Stimulated activated CD8-positive, alpha-beta memory T cell treated with anti-CD3 and anti-CD28 coated beads, Interleukin-7, amount 100 ng/mL, for 24 hours (primary cell): ENCODE results near the gene SMAD3.

ENCODE experiments used
- DNase-seq: peaks from one replicate; pipeline ENCODE4 v3.0.0-alpha.2; 2020; ENCODE audit warnings: low read depth

Gene SMAD3

DNA sequence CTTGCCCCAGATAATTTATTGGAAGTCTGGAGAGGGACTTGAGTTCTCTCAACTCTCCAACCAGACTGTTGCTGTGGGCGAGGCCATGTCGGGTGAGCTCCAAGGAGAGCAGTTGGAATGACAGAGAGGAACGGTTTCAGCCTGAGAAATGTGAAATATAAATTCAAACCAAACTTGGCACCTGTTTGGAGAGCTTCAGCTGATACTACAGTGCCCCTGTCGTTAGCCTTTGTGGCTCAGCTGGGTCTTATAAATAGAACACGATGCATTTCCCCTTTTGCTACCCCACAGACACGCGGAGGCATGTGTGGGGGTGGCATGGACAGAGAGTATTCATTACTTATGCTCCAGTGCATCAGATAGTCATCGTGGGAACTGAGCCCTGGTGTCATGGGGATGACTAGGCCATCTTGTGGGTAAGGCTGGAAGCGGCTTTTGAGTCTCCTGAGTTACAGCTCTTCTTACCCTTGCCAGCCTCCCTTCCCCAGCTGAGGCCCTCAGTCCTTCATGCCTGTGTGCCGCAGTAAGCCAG, 15.6 kb downstream of the SMAD3 start:
- no peak for DNase-seq

DNA sequence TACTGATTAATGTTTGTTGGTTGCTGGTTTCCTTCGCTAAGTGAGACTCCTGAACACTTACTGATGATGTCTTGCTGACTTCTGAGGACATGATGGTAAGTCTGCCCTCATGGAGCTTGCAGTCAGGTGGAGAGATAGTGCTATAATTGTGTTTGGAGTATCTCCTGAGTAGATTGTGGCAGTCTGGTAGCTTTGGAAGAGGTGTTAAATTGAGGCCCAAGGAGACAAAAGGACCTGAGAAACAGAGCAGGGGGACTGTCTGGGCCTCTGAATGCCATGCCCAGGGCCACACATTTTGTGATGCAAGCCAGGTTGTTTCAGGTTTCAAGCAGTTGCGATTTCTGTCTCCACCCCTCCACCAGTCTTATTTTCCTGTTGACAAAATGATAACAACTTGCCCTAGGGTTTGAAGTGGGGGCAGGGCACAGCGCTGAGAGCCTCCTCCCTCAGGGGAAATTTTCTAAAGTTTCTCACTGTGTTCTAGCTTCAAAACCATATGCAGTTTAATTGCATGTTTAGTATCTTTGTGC, 16.7 kb downstream of the SMAD3 start:
- no peak for DNase-seq

DNA sequence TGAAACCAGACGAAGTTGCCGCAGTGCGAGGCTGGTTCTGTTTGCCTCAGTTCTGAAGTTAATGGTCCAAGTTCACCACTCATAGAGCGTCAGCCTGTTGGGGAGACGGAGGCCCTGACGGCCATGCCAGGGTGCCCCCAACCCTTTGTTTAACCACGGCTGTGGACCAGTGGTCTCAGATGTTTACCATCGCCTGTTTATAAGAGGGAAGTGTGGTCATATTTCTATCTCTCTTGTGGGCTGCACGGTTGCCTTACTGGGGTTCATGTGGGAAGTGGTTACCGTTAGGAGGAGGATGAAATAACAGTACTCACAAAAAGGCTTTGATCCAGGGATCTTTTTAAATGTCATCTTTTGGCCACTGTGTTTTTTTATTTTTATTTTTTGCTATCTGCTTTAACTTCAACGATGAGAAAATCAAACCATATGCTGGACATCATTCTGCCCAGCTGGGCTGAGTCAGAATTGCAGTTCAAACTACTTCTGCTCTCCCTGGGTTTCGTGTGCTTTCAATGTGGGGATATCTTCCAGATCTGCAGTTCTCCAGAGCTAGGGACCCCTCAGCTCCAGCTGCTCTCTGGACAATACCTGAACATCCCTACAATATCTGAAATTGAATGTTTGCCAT, 17.8 kb downstream of the SMAD3 start:
- no peak for DNase-seq

DNA sequence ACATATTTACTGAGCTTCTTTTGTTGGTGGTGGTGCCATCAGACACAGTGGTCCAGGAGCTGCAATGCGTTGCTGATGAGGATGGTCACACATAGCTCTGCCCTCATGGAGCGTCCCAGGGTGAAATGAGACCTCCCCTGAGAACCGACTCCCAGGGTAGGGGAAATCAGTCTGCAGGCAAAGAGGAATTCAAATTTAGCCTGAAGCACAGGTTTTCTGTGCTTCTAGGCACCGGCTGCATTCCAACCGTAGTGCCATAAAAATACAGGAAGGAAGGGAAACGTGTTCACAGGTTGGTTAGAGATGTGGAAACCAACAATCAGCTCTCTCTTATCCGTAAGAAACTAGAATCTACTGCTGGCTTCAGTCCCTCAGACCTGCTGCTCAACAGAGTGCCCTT, 19.2 kb downstream of the SMAD3 start:
- no peak for DNase-seq

DNA sequence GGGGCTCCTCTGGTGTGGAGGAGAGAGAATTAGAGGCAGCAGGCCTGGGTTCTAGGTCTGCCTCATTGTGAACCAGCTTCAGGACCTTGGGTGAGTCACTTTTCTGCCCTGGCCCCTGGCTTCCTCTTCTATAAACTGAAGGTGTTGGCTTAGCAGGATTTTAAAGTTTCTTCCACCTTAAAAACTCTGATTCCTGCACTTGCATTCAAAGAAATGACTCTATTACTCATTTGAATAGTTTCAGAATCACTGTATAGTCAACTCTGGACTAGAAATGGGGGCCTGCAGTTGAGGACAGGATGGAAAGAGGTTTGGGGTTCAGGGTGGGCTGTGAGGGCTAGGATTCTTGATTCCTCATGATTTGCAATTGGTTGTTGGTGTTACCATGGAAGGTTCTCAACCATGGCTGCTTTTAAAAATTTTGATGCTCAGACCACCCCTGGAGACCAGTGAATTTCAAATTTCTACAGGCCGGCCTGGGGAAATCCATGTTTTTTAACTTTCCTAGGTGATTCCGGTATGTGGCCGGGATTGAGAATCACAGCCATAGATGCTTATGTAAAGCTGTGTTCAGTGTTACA, 19.9 kb downstream of the SMAD3 start:
- no peak for DNase-seq

- no peak for DNase-seq
Observed at GRCh38 chr15:67085818-67086636, 20.6 kb downstream of the SMAD3 start.

- DNase-seq: no peak
Observed at GRCh38 chr15:67086637-67086914, 21.2 kb downstream of the SMAD3 start.

DNA sequence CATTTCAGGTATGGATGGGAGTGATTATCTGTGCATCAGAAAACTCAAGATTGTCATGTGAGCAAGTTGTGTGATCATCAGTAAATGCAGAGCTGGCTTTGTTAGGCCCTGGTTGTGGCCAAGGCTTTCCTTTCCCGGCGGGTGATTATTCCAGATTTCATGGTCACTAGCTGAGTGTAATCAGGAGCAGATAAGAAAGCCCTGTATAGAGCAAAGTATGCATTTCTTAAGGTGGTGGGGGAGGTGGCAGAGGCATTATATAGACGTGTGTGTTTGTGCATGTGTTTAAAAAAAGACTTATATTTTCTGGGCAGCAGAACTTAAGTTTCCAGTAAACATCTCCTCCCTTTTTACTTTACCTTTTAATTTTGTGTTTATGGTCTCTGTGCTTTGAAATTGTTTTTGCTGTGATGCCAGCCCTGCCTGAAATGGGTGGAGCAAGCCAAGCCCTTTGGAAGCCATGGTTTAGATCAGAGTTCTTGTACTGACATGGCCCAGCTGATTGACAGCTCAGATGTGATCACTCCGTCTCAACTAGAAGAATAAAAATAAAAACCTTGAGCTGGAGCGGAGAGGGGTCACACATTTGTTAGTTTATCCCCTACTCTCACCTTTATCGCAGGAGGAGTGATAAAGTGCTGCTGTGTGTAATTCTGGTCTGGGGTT, 22.2 kb downstream of the SMAD3 start:
- DNase-seq: no peak

DNA sequence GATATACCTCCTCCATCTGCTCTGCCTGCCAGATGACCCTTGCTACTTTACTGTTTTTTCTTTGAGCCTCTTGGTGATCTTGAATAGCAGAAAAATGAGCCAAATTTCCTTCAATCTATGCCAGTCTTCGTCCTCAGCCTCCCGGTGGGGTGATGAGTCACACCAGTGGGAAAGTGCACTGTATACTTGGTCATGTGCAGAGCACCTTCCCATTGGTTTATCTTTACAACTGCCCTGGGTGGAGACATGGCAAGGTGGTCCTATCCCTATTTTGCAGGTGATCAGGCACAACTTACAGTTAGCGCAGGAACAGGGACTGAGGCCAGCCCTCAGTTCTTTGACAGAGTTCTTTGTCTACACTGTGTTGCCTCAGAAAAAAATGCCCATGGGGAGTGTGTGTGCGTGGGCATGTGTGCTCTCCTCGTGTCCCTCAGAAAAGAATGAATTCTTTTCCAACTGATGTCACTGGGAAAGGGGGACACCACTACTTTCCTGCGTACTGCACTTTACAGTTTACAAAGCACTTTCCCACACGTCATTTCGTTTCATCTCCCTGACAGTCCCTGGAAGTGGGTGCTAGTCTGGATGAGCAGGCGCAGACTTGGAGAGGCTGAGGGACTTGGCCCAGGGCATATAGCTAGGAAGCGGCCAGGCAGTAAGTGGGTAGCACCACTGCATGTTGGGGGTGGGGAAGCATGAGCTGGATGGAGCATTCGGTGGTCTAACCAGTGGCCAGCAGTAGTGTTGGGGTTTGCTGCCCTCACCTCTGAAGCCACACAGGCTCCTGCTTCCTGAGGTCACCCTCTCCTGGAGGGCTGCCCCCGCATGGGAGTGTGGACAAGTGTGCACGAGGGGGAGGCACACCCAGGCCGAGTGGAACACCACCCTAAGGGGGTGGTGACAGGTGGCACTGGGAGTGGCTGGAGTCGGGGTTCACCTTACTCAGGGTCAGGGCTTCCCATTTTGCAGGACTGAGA, 24.1 kb downstream of the SMAD3 start:
- no peak for DNase-seq

DNA sequence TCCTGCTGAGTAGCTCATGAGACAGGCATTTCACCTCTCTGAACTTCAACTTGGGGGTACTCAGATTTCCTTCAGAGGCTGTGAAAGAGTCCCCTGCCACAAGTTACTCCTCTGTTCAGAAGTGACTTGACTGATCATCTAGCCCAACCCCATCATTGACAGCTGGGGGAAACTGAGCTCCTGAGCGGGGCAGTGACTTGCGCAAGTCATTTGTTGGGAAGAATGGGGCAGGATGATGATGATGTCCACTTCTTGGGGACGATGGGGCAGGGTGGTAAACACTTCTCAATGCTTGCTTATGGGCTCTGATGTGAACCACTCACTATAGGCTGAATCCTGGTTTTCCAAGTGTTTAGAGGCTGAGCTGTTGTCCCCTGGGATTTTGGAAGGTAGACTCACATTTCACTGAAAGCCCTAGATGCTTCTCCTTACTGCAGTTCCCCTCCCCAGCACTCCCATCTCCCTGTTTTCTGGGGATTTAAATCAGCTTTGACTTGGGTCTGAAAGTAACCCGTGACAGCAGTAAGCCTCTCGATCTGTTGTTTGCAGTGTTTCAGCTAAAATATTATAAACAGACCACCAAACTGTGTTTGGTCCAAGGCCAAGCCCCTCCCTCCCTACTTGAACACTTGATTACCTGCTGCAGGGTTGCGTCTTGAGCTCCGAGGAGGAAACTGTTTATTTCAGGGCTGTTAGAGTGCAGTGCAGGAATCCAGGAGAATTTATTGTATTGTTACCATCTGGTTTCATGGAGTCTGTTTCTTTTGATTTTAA, 25.1 kb downstream of the SMAD3 start:
- DNase-seq: no peak

DNA sequence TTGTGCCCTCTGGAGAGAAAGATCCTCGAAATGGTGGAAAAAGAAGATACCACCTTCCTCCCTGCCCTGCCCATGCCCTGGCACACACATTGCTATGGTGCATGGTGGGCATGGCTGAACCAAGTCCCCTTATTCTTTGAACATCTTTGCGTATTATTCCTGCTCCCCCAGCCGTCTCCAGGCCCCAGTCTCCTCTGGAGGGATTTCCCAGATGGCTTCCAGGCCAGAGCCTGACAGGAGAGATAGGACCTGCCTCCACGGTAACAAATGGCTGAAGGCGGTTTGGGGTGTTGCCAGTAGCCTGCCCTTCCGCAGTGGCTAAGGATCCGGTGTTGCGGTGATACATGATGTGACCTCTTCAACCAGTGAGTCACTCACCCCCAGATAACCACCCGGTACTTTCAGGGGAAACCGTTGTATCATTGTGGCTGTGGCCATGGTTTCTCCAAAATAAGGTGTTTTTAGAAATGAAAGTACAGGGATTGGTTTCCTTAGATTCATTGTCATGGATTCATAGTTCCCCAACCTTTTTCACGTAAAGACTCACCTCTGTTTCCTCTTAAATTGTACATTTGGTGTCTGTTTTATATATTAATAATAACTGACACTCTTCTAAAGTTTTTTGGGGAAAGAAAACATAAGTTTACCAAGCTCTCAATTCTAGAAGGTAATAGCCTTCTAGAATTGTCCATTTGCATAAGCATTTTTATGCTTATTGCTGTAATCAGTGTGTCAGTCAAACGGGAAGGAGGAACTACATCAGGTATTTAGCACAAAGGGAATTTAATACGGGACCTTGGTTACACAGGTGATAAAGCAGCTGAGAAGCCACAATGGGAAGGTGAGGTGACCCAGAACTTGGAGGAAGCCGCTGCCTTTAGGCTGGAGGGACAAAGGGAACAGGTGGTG, 25.9 kb downstream of the SMAD3 start:
- no peak for DNase-seq

DNA sequence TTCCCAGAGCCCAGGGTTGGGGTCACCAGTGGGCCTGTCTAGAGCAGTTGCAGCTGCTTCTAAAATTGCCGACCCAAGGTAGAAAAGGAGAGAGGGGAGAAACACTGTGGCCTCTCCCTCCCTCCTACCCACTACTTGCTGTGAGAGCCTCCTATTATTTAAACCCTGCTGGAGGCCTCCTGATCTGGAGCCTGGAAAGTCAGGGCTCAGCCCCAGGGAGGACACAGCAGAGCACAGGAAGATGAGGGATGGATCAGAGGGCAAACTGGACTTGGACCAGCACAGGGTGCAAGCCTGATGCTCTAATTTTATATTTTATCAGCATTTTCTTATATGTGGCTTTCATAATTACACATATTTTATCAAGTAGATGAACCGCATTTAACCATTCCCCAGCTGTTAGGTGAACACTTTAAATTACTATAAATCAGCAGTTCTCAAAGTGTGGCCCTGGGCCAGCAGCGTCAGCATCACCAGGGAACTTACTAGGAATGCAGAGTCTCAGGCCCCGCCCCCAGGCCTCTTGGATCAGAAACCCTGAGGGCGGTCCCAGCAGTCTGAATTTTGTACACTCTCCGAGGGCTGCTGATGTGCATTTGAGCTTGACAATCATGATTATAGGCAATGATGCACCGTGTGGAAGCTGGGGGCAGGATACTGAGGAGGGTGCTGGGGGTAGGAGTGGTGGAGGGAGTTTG, 26.7 kb downstream of the SMAD3 start:
- DNase-seq: no peak

DNA sequence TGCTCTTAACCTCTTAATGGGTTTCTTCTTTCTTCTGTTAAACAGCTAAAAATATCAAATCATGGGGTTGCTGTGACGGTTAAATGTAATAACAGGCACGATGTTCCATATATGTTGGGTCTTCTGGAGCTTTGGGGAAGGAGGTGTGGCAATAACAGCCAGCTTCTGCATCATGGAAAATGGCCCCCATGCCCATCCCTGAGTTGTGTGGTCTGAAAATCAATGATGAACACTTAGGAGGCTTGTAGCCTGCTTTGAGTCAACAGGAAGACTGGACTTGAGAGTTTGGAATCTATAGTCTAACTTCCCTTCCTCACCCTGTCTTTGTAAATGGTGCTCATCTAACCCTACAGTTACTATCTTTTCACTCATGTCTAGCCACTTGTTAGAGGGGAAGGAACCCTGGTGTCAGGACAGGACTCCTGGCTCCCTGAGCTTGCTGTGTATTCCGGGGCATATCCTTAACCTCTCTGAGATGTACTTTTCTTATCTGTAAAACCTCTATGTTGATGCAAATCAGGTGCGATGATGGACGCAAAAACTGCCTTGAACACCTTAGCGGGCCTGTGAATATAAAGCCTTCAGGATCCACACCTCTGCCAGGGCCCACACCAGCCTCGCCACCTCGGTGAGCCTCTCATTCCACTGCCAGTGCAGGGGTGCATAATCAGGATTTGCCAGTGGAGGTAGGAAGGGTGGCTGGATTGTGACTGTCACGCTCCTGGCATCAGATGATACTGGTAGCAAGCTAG, 27.5 kb downstream of the SMAD3 start:
- no peak for DNase-seq

- DNase-seq: no peak
Observed at GRCh38 chr15:67093504-67093862, 28.1 kb downstream of the SMAD3 start.

DNA sequence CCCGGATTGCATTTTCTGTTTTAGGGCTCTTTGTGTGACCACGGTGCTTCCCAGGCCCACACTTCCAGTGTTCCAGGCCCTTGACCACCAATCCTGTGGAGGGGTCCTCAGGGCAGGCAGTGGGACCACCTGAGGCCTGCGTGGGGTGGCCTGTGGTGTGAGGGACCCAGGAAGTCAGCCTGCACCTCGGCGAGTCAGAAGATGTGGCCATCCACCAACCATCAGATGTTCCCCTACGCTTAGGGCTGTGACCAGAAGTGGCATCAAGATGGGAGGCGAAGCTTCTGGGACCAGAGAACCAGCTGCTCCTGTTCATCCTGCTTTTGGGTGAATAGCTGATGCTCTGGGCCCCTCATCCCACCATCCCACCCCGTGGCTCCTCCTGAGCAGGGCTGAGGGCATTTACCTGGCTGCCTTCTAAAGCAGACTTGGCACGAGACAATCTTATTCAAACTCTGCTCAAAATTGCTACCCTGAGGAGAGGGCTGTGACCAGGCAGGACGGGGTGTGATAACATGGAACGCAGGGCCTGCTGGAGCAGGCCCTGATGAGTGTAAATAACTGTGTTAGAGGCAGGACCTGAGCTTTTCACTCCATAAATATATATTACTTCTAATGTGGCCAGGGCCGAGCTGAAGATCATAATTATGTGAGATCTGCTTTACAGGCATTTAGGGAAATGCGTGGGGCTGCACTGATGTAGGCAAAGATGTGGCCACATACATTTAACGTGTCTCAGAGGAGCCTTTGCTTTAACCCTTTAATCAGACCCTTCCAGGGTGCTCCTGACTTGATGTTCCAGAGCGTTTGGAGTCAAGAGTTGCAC, 28.8 kb downstream of the SMAD3 start:
- DNase-seq: no peak

- no peak for DNase-seq
Observed at GRCh38 chr15:67095912-67096311, 30.5 kb downstream of the SMAD3 start.

GRCh38 chr15:67096546-67097294, 31.3 kb downstream of the SMAD3 start:
- DNase-seq: no peak
